Measurements from ENCODE around the gene ASCC3.

ASCC3 gene

GRCh38 chr6:100462706-100463629 lies 418.2 kb downstream of the ASCC3 start:
- DNase-seq: no peak

GRCh38 chr6:100461917-100462705 lies 419.0 kb downstream of the ASCC3 start:
- DNase-seq: no peak

- DNase-seq: no peak
These were observed 419.7 kb downstream of the ASCC3 start for GRCh38 chr6:100461278-100461916.

GRCh38 chr6:100460650-100461204 lies 420.4 kb downstream of the ASCC3 start:
- DNase-seq: no peak

- DNase-seq: no peak
These were observed 421.4 kb downstream of the ASCC3 start for GRCh38 chr6:100459592-100460184.

GRCh38 chr6:100458841-100459591 lies 422.1 kb downstream of the ASCC3 start:
- DNase-seq: no peak

Data from KG1 (cell line).